IPS-18a (cell line): Measurements from ENCODE around the gene CASK.

ENCODE experiments used
- H3K27ac ChIP-seq: one replicate; pipeline ENCODE4 v1.5.1; 2013; ENCODE audit warnings: low read length
- H3K27me3 ChIP-seq: one replicate; pipeline ENCODE4 v1.6.1; 2013; ENCODE audit warnings: mild to moderate bottlenecking, low read length; ENCODE audit not compliant: control insufficient read depth, insufficient read depth
- H3K36me3 ChIP-seq: one replicate; pipeline ENCODE4 v1.6.1; 2013; ENCODE audit warnings: low read depth, low read length; ENCODE audit not compliant: control insufficient read depth
- H3K4me1 ChIP-seq: one replicate; pipeline ENCODE4 v1.6.1; 2013; ENCODE audit warnings: low read depth, low read length; ENCODE audit not compliant: control insufficient read depth
- H3K4me3 ChIP-seq: one replicate; pipeline ENCODE4 v1.5.1; 2013; ENCODE audit warnings: low read length
- H3K9ac ChIP-seq: one replicate; pipeline ENCODE4 v1.6.1; 2013; ENCODE audit warnings: mild to moderate bottlenecking, low read length, moderate library complexity
- H3K9me3 ChIP-seq: one replicate; pipeline ENCODE4 v1.6.1; 2013; ENCODE audit warnings: low read depth, low read length; ENCODE audit not compliant: control insufficient read depth

The CASK gene

DNA sequence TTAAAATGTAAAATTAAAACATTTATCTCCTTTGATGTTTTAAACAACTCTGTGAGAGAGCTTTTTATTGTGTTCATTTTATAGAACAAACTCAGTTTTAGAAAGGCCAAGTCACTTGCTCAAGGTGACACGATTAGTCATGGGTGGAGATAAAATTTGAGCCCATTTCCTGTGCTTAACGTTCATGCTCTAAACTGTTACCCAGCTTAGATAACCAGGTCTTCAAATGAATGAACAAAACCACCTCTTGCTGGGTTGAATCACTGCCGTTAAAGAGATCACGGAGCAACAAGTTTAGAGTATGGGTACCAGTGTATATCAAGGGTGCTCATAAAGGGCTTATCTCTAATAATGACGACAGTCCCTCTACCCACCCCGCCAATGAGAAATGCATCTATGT, 10.2 kb upstream of the CASK start:
- H3K9ac ChIP-seq, result no peak overlapping the region
- no peaks in the 10 kb centered on the region for H3K4me1 ChIP-seq
- no peak overlapping the region for H3K4me3 ChIP-seq
- no peaks in the 10 kb centered on the region for H3K36me3 ChIP-seq
- H3K27me3 ChIP-seq, result no peaks in the 10 kb centered on the region
- no peak overlapping the region for H3K27ac ChIP-seq
- H3K9me3 ChIP-seq, result peaks cover 8% of the 10 kb centered on the region

DNA sequence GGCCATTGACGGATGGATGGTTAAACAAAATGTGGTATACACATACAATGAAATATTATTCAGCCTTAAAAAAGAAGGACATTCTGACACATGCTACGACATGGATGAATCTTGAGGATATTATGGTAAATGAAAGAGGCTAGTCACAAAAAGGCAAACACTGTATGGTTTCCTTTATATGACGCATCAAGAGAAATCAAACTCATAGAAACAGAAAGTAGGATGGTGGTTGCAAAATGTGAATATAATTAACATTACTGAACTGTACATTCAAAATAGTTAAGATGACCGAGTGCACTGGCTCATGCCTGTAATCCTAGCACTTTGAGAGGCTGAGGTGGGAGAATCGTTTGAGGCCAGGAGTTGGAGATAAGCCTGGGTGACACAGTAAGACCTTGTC, 9.5 kb upstream of the CASK start:
- Histone ChIP-seq H3K9me3 (peaks cover 5% of the 10 kb centered on the region), H3K27me3 (no peaks in the 10 kb centered on the region), H3K4me1 (no peaks in the 10 kb centered on the region), H3K36me3 (no peaks in the 10 kb centered on the region), H3K27ac (no peak overlapping the region), H3K9ac (no peak overlapping the region), H3K4me3 (no peak overlapping the region)

DNA sequence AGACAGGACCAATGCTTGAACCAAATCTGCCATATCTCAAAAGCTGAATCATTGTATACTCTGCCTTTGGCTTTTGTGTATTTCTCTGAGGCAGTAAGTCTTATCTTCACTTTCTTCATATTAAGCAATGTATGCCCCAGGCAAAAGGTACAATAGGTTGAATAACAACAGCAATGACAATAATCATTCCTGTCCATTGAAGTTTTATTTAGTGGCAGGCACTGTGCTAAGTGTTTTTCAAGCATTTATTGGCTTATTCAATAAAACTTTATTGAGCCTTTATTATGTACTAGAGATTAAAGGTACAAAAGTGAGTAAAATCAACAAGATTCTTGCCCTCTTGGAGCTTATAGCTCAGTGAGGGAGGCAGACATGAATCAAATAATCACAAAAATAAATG, 8.2 kb upstream of the CASK start:
- no peaks in the 10 kb centered on the region for H3K36me3 ChIP-seq
- H3K27ac ChIP-seq, result no peak overlapping the region
- H3K27me3 ChIP-seq, result no peaks in the 10 kb centered on the region
- H3K4me3 ChIP-seq, result no peak overlapping the region
- no peaks in the 10 kb centered on the region for H3K4me1 ChIP-seq
- H3K9me3 ChIP-seq, result peaks cover 2% of the 10 kb centered on the region
- H3K9ac ChIP-seq, result no peak overlapping the region

DNA sequence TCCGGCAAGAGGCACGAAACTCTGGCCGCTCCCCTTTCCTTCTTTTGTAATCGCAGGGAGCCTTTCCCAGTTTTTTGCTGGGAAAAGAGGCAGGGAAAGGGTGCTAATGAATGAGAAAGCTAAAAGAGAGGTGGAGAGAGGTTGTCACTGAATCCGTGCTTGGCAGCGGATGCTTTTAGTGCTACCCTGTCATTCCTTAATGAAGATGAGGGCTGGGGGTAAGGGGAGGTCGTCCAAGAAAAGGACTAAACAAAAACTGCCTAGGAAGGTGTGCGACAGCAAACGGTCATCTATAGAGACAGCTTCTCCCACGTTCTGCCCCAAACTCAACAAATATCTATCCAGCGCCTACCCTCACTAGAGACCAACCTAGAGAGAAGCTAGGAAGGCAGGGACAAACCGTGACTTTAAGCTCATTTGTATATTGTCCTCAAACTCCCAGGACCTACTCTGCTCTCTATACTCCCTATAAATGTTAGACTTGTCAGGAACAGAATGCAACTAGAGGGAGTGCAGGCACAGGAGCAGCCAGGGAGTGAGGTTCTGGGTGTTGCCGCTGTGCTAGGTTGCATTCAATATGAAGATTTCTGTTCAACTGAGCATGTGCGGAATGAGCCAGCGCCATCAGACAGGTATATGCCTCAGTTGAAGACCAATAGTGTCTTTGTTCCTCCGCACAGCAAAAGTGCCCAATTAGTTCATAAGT, 777 bp upstream of the CASK start:
- peak overlapping the region; percentile 52 for H3K9ac ChIP-seq
- no peaks in the 10 kb centered on the region for H3K36me3 ChIP-seq
- H3K27ac ChIP-seq, result no peak overlapping the region

GRCh38 chrX:41922431-41923151, 763 bp downstream of the CASK start:
- Histone ChIP-seq H3K4me3 (peak overlapping the region; percentile 73), H3K4me1 (peaks cover 3% of the 10 kb centered on the region), H3K27me3 (no peaks in the 10 kb centered on the region), H3K9ac (peak overlapping the region; percentile 69), H3K36me3 (no peaks in the 10 kb centered on the region), H3K27ac (no peak overlapping the region), H3K9me3 (peaks cover 14% of the 10 kb centered on the region)

More for the DNA sequence above, 777 bp upstream of the CASK start:
- Histone ChIP-seq H3K4me3 (peak overlapping the region; percentile 79), H3K27me3 (no peaks in the 10 kb centered on the region), H3K4me1 (peaks cover 3% of the 10 kb centered on the region), H3K9me3 (peaks cover 14% of the 10 kb centered on the region)

- H3K27ac ChIP-seq, result no peak overlapping the region
- H3K9ac ChIP-seq, result peak overlapping the region; percentile 69
- H3K27me3 ChIP-seq, result no peaks in the 10 kb centered on the region
- no peaks in the 10 kb centered on the region for H3K36me3 ChIP-seq
- peaks cover 3% of the 10 kb centered on the region for H3K4me1 ChIP-seq
- H3K4me3 ChIP-seq, result peak overlapping the region; percentile 73
- peaks cover 14% of the 10 kb centered on the region for H3K9me3 ChIP-seq
Observed at GRCh38 chrX:41921492-41922430, 1.6 kb downstream of the CASK start.

DNA sequence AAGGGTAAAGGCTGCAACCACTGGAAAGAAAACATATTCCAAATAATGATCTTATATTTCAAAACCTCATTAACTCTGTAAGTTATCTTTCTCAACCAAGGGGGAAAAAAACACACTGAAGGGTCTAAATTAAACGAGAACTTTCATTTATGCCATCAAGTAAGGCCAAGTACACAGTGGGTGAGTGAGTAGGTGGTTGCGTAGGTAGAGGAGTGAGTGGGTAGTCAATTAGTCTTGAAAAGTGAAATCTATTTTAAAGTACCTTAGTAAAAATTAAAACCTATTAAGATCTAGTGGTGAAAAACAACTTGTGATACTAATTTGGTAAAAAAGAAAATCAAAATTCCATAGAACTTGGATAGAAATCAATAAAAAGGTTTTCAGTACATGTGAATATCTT, 3.5 kb downstream of the CASK start:
- Histone ChIP-seq H3K36me3 (no peaks in the 10 kb centered on the region), H3K4me3 (no peak overlapping the region), H3K27ac (no peak overlapping the region), H3K27me3 (no peaks in the 10 kb centered on the region), H3K9me3 (peaks cover 6% of the 10 kb centered on the region), H3K4me1 (peaks cover 3% of the 10 kb centered on the region), H3K9ac (no peak overlapping the region)

DNA sequence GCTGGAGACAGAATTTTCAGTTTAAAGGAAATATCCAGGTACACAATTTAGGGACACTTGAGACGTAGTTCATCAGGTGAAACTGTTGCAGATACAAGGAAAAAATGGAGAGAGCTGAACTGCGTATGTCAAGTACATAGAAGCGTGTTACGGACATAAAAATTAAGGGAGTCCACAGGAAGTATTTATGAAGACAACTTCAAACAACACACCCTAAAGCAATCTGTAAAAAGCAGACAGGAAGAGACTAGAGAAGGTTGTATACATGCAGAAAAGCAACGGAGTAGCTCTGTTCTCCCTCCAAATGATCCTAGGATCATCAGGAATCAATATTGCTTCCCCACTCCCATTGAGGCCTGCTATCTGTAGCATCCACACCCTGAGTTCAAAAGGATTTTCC, 5.8 kb downstream of the CASK start:
- Histone ChIP-seq H3K4me3 (no peak overlapping the region), H3K9ac (no peak overlapping the region), H3K27ac (no peak overlapping the region)

GRCh38 chrX:41913476-41913875, 9.9 kb downstream of the CASK start:
- Histone ChIP-seq H3K27me3 (no peaks in the 10 kb centered on the region), H3K4me1 (no peaks in the 10 kb centered on the region), H3K36me3 (no peaks in the 10 kb centered on the region), H3K9me3 (peaks cover 2% of the 10 kb centered on the region), H3K27ac (no peak overlapping the region), H3K9ac (no peak overlapping the region), H3K4me3 (no peak overlapping the region)

More for the DNA sequence above, 5.8 kb downstream of the CASK start:
- Histone ChIP-seq H3K36me3 (no peaks in the 10 kb centered on the region), H3K4me1 (no peaks in the 10 kb centered on the region), H3K27me3 (no peaks in the 10 kb centered on the region), H3K9me3 (peaks cover 3% of the 10 kb centered on the region)

- Histone ChIP-seq H3K4me1 (no peaks in the 10 kb centered on the region), H3K9ac (no peak overlapping the region), H3K27ac (no peak overlapping the region), H3K36me3 (no peaks in the 10 kb centered on the region), H3K27me3 (no peaks in the 10 kb centered on the region), H3K9me3 (peaks cover 7% of the 10 kb centered on the region), H3K4me3 (no peak overlapping the region)
Observed at GRCh38 chrX:41912923-41913322, 10.4 kb downstream of the CASK start.

GRCh38 chrX:41909068-41909467, 14.3 kb downstream of the CASK start:
- no peaks in the 10 kb centered on the region for H3K27me3 ChIP-seq
- H3K4me1 ChIP-seq, result no peaks in the 10 kb centered on the region
- H3K9ac ChIP-seq, result no peak overlapping the region
- no peak overlapping the region for H3K4me3 ChIP-seq
- no peaks in the 10 kb centered on the region for H3K36me3 ChIP-seq
- H3K27ac ChIP-seq, result no peak overlapping the region
- H3K9me3 ChIP-seq, result peaks cover 19% of the 10 kb centered on the region
